DND-41 (cell line): Measurements from ENCODE around the gene C9orf153.

Experiments used
- EZH2 ChIP-seq: IDR thresholded peaks from 3 replicates; pipeline ENCODE4 v1.6.1; 2012; ENCODE audit warnings: borderline replicate concordance, low read depth, mild to moderate bottlenecking, moderate library complexity, low read length, inconsistent platforms; ENCODE audit not compliant: severe bottlenecking
- TF ChIP-seq, protein P1 (sequence below): IDR thresholded peaks from 2 replicates; pipeline ENCODE4 v1.5.1; 2012; ENCODE audit warnings: borderline replicate concordance, low read length, moderate library complexity, mild to moderate bottlenecking; ENCODE audit not compliant: poor library complexity, severe bottlenecking; ENCODE audit errors: extremely low read depth

DNA sequence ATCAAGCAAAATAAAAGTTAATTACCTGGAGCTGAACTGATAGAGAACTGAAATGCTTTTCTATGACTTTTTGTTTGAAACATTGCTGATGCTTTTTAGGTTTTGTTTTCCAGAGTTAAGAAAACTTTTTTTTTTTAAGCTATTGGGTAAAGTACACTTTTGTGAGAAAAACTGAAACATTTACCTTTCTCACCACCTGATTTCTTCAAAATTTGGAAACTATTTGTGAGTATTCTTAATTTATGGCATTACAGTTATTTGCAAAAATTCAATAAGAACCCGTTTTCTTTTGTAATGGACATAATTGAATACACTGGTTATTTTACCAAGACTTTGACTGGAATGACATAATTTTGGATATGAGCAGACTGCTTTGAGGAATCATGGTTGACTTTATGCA, 6.6 kb downstream of the C9orf153 start:
- TF ChIP-seq EZH2 = no peak
- TF ChIP-seq, protein P1, sequence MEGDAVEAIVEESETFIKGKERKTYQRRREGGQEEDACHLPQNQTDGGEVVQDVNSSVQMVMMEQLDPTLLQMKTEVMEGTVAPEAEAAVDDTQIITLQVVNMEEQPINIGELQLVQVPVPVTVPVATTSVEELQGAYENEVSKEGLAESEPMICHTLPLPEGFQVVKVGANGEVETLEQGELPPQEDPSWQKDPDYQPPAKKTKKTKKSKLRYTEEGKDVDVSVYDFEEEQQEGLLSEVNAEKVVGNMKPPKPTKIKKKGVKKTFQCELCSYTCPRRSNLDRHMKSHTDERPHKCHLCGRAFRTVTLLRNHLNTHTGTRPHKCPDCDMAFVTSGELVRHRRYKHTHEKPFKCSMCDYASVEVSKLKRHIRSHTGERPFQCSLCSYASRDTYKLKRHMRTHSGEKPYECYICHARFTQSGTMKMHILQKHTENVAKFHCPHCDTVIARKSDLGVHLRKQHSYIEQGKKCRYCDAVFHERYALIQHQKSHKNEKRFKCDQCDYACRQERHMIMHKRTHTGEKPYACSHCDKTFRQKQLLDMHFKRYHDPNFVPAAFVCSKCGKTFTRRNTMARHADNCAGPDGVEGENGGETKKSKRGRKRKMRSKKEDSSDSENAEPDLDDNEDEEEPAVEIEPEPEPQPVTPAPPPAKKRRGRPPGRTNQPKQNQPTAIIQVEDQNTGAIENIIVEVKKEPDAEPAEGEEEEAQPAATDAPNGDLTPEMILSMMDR = no peak
